GM18517 (cell line): ENCODE data around the gene ABCG1.

ENCODE experiments used
- ATAC-seq: cut with Tn5 transposase; IDR thresholded peaks from one replicate; pipeline ENCODE4 v1.9.1; 2021; ENCODE audit warnings: mild to moderate bottlenecking, moderate library complexity; ENCODE audit not compliant: unreplicated experiment

The ABCG1 gene

GRCh38 chr21:42191696-42192595, 27.0 kb upstream of the ABCG1 start:
- ATAC-seq, result no peak

GRCh38 chr21:42193131-42193671, 25.7 kb upstream of the ABCG1 start:
- no peak for ATAC-seq

GRCh38 chr21:42193721-42194120, 25.2 kb upstream of the ABCG1 start:
- ATAC-seq, result no peak

GRCh38 chr21:42194863-42195262, 24.1 kb upstream of the ABCG1 start:
- no peak for ATAC-seq

- ATAC-seq, result no peak
These were observed 23.4 kb upstream of the ABCG1 start for GRCh38 chr21:42195378-42196031.

GRCh38 chr21:42198929-42199867, 19.7 kb upstream of the ABCG1 start:
- ATAC-seq, result no peak

- no peak for ATAC-seq
These were observed 19.0 kb upstream of the ABCG1 start for GRCh38 chr21:42199868-42200463.

GRCh38 chr21:42200906-42201614, 17.9 kb upstream of the ABCG1 start:
- no peak for ATAC-seq

GRCh38 chr21:42201615-42202161, 17.3 kb upstream of the ABCG1 start:
- no peak for ATAC-seq

- ATAC-seq, result no peak
These were observed 16.6 kb upstream of the ABCG1 start for GRCh38 chr21:42202321-42202720.

GRCh38 chr21:42203321-42203720, 15.6 kb upstream of the ABCG1 start:
- no peak for ATAC-seq

GRCh38 chr21:42203936-42204335, 15.0 kb upstream of the ABCG1 start:
- no peak for ATAC-seq

GRCh38 chr21:42207426-42207825, 11.5 kb upstream of the ABCG1 start:
- no peak for ATAC-seq

- ATAC-seq, result no peak
These were observed 10.9 kb upstream of the ABCG1 start for GRCh38 chr21:42208036-42208435.

- no peak for ATAC-seq
These were observed 10.0 kb upstream of the ABCG1 start for GRCh38 chr21:42208801-42209490.

GRCh38 chr21:42209801-42210479, 9.0 kb upstream of the ABCG1 start:
- ATAC-seq, result no peak

GRCh38 chr21:42212266-42212665, 6.7 kb upstream of the ABCG1 start:
- no peak for ATAC-seq

- ATAC-seq, result no peak
These were observed 5.7 kb upstream of the ABCG1 start for GRCh38 chr21:42213082-42213774.
